ENCODE measurements around the gene DAZL. TPM values are rescaled to one million over a fixed set of nuclear protein-coding genes. Genes with fewer than 3 reads are reported as not detected.

DAZL gene
- total and polyA plus RNA-seq, 9 of the 15 experiments (the other 6 are each of a cell fraction or from before 2014, with no cell fraction given) = not detected

- ChIA-PET POLR2A (interaction anchor here (0.7 to 1.1 kb wide), 2 partner anchors 10 to 12 kb away, joined by 3 to 5 read pairs; no protein-coding TSS in a partner anchor), CTCF (ENCODE audit: low intra/inter-chr PET ratio) (no interaction called here)
- H3K9ac ChIP-seq (ENCODE audit: insufficient read depth in 1 of 2, low read depth in 2 of 2, low read length in 2 of 2) = no peak overlapping the region
- H3K4me3 ChIP-seq = no peak overlapping the region
- WGBS (ENCODE audit: insufficient coverage, low coverage, missing lambda C conversion rate) = 0% methylated on average over 2 of the region's 2 CpGs
- no peaks in the 10 kb centered on the region for H3K36me3 ChIP-seq (ENCODE audit: control insufficient read depth, insufficient read depth, low read length)
- no peak overlapping the region for H2AFZ ChIP-seq (ENCODE audit: low read depth, low read length)
- in situ Hi-C loops (cut with MboI) = loop anchor here (10.0 kb wide), 2 partner anchors 625 to 795 kb away; no protein-coding TSS in a partner anchor
- no peaks in the 10 kb centered on the region for H3K9me3 ChIP-seq (replicated peaks; ENCODE audit: control insufficient read depth, insufficient read depth, low read depth, low read length)
- no peak overlapping the region for H3K27ac ChIP-seq (ENCODE audit: extremely low read depth, low read depth, low read length)
- no TSS peak for BruUV-seq (replicated peaks)
- H3K79me2 ChIP-seq (ENCODE audit: control insufficient read depth, insufficient read depth, low read length) = no peaks in the 10 kb centered on the region
- no peaks in the 10 kb centered on the region for H4K20me1 ChIP-seq (replicated peaks; ENCODE audit: control insufficient read depth, insufficient read depth, low read length)
- H3K9me1 ChIP-seq (ENCODE audit: control insufficient read depth, insufficient read depth, low read length) = no peaks in the 10 kb centered on the region
- H3K4me2 ChIP-seq (ENCODE audit: insufficient read depth, low read length) = no peak overlapping the region
- H3K27me3 ChIP-seq (ENCODE audit: control insufficient read depth in 2 of 2, insufficient read depth in 2 of 2, low read length in 2 of 2) = no peaks in the 10 kb centered on the region
- peaks cover 0 to 4% of the 10 kb centered on the region in 2 experiments; a peak in 1 of 5 replicates for H3K4me1 ChIP-seq (replicated peaks in 1 of 2; ENCODE audit: control insufficient read depth in 2 of 2, insufficient read depth in 2 of 2, low read length in 2 of 2)
- intact Hi-C loops (cut with micrococcal nuclease) = no loop called here
- FAIRE-seq (no peak), ATAC-seq (no peak), DNase-seq (ENCODE audit: extremely low read depth in 1 of 4, low spot score in 3 of 4) (no peak)
- TF ChIP-seq, protein P1, sequence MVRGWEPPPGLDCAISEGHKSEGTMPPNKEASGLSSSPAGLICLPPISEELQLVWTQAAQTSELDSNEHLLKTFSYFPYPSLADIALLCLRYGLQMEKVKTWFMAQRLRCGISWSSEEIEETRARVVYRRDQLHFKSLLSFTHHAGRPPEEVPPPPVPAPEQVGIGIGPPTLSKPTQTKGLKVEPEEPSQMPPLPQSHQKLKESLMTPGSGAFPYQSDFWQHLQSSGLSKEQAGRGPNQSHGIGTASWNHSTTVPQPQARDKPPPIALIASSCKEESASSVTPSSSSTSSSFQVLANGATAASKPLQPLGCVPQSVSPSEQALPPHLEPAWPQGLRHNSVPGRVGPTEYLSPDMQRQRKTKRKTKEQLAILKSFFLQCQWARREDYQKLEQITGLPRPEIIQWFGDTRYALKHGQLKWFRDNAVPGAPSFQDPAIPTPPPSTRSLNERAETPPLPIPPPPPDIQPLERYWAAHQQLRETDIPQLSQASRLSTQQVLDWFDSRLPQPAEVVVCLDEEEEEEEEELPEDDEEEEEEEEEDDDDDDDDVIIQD (CRISPR knock-in tag; IDR thresholded peaks at IDR 0.05) = no peak
- no peak for TF ChIP-seq MTA2 (IDR thresholded peaks at IDR 0.05; ENCODE audit: low read depth)
- TF ChIP-seq ZNF695 (CRISPR knock-in tag; IDR thresholded peaks at IDR 0.05) = no peak
- no peak for TF ChIP-seq WHSC1 (IDR thresholded peaks at IDR 0.05; ENCODE audit: low read length)
- no peak for TF ChIP-seq HDGF (IDR thresholded peaks at IDR 0.05)
- TF ChIP-seq ZNF197 (CRISPR knock-in tag; IDR thresholded peaks at IDR 0.05; ENCODE audit: low read depth) = no peak
- TF ChIP-seq ZC3H4 (CRISPR knock-in tag; IDR thresholded peaks at IDR 0.05; ENCODE audit: borderline replicate concordance) = no peak
- TF ChIP-seq, protein P2, sequence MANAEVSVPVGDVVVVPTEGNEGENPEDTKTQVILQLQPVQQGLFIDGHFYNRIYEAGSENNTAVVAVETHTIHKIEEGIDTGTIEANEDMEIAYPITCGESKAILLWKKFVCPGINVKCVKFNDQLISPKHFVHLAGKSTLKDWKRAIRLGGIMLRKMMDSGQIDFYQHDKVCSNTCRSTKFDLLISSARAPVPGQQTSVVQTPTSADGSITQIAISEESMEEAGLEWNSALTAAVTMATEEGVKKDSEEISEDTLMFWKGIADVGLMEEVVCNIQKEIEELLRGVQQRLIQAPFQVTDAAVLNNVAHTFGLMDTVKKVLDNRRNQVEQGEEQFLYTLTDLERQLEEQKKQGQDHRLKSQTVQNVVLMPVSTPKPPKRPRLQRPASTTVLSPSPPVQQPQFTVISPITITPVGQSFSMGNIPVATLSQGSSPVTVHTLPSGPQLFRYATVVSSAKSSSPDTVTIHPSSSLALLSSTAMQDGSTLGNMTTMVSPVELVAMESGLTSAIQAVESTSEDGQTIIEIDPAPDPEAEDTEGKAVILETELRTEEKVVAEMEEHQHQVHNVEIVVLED (CRISPR knock-in tag; IDR thresholded peaks at IDR 0.05) = no peak
- TF ChIP-seq, protein P3, sequence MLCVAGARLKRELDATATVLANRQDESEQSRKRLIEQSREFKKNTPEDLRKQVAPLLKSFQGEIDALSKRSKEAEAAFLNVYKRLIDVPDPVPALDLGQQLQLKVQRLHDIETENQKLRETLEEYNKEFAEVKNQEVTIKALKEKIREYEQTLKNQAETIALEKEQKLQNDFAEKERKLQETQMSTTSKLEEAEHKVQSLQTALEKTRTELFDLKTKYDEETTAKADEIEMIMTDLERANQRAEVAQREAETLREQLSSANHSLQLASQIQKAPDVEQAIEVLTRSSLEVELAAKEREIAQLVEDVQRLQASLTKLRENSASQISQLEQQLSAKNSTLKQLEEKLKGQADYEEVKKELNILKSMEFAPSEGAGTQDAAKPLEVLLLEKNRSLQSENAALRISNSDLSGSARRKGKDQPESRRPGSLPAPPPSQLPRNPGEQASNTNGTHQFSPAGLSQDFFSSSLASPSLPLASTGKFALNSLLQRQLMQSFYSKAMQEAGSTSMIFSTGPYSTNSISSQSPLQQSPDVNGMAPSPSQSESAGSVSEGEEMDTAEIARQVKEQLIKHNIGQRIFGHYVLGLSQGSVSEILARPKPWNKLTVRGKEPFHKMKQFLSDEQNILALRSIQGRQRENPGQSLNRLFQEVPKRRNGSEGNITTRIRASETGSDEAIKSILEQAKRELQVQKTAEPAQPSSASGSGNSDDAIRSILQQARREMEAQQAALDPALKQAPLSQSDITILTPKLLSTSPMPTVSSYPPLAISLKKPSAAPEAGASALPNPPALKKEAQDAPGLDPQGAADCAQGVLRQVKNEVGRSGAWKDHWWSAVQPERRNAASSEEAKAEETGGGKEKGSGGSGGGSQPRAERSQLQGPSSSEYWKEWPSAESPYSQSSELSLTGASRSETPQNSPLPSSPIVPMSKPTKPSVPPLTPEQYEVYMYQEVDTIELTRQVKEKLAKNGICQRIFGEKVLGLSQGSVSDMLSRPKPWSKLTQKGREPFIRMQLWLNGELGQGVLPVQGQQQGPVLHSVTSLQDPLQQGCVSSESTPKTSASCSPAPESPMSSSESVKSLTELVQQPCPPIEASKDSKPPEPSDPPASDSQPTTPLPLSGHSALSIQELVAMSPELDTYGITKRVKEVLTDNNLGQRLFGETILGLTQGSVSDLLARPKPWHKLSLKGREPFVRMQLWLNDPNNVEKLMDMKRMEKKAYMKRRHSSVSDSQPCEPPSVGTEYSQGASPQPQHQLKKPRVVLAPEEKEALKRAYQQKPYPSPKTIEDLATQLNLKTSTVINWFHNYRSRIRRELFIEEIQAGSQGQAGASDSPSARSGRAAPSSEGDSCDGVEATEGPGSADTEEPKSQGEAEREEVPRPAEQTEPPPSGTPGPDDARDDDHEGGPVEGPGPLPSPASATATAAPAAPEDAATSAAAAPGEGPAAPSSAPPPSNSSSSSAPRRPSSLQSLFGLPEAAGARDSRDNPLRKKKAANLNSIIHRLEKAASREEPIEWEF (CRISPR knock-in tag; IDR thresholded peaks at IDR 0.05) = no peak
- TF ChIP-seq E2F3 (CRISPR knock-in tag; IDR thresholded peaks at IDR 0.05) = no peak
- TF ChIP-seq RUNX1 (IDR thresholded peaks at IDR 0.05; ENCODE audit: low read depth) = no peak
Measured at GRCh38 chr3:16609927-16610580, 4.8 kb upstream of the DAZL start.
